Neuronal stem cell (in vitro differentiated cells): ENCODE measurements around the gene IL9R.
"Not testable (repeated sequence)": the region's sequence is repeated elsewhere in the genome, so short reads cannot be mapped to it uniquely, and the experiment has no call there.

ENCODE experiments used
- DNase-seq: peaks from one replicate; pipeline ENCODE4 v3.0.0-alpha.2; 2013; ENCODE audit warnings: low spot score
- H2AFZ ChIP-seq: one replicate; pipeline ENCODE4 v1.6.1; 2013; ENCODE audit warnings: mild to moderate bottlenecking, low read length, inconsistent platforms
- H2AK5ac ChIP-seq: 2 replicates; pipeline ENCODE4 v1.6.1; 2013; ENCODE audit warnings: low read depth, mild to moderate bottlenecking, inconsistent platforms, low read length, moderate library complexity, mixed read lengths
- H2BK120ac ChIP-seq: 2 replicates; pipeline ENCODE4 v1.6.1; 2013; ENCODE audit warnings: low read depth, mild to moderate bottlenecking, inconsistent platforms, low read length, moderate library complexity, mixed read lengths
- H2BK12ac ChIP-seq: one replicate; pipeline ENCODE4 v1.6.1; 2013; ENCODE audit warnings: low read length, inconsistent platforms
- H2BK15ac ChIP-seq: 2 replicates; pipeline ENCODE4 v1.6.1; 2013; ENCODE audit warnings: mild to moderate bottlenecking, low read length, inconsistent platforms, mixed read lengths
- H2BK5ac ChIP-seq: one replicate; pipeline ENCODE4 v1.6.1; 2013; ENCODE audit warnings: inconsistent platforms, mild to moderate bottlenecking, low read length, moderate library complexity
- H3K14ac ChIP-seq: one replicate; pipeline ENCODE4 v1.6.1; 2013; ENCODE audit warnings: low read length, inconsistent platforms
- H3K18ac ChIP-seq: 2 replicates; pipeline ENCODE4 v1.6.1; 2013; ENCODE audit warnings: low read length, inconsistent platforms
- H3K23ac ChIP-seq: 2 replicates; pipeline ENCODE4 v1.6.1; 2013; ENCODE audit warnings: low read depth, mild to moderate bottlenecking, mixed read lengths, low read length, inconsistent platforms; ENCODE audit not compliant: poor library complexity
- H3K27ac ChIP-seq: replicated peaks from 3 replicates; pipeline ENCODE4 v1.5.1; 2013; ENCODE audit warnings: low read length, inconsistent platforms
- H3K27me3 ChIP-seq, 3 experiments: 2 replicates each; pipeline ENCODE4 v1.6.1; 2013; ENCODE audit warnings: low read length in 3 of 3, mild to moderate bottlenecking in 2 of 3, inconsistent platforms in 1 of 3, low read depth in 1 of 3, mixed read lengths in 1 of 3, moderate library complexity in 1 of 3; ENCODE audit not compliant: control insufficient read depth in 3 of 3, insufficient read depth in 3 of 3
- H3K36me3 ChIP-seq, 2 donors: replicated peaks in 1 of 2; 2 replicates each; pipeline ENCODE4 v1.6.1; 2013; ENCODE audit warnings: low read length in 2 of 2; ENCODE audit not compliant: control insufficient read depth in 2 of 2, insufficient read depth in 2 of 2
- H3K4ac ChIP-seq: 2 replicates; pipeline ENCODE4 v1.6.1; 2013; ENCODE audit warnings: inconsistent platforms, mild to moderate bottlenecking, low read length, moderate library complexity
- H3K4me1 ChIP-seq, 2 donors: 1 replicate in 1 of 2; 2 replicates in 1 of 2; pipeline ENCODE4 v1.6.1; 2013; ENCODE audit warnings: low read length in 2 of 2, low read depth in 1 of 2; ENCODE audit not compliant: control insufficient read depth in 2 of 2, insufficient read depth in 1 of 2
- H3K4me2 ChIP-seq: one replicate; pipeline ENCODE4 v1.6.1; 2013; ENCODE audit warnings: mild to moderate bottlenecking, low read length, inconsistent platforms; ENCODE audit not compliant: insufficient read depth, poor library complexity, severe bottlenecking
- H3K4me3 ChIP-seq, 2 donors: 2 replicates each; pipeline ENCODE4 v1.5.1; 2013; ENCODE audit warnings: low read length in 2 of 2, mild to moderate bottlenecking in 2 of 2, inconsistent platforms in 1 of 2, moderate library complexity in 1 of 2
- H3K79me1 ChIP-seq: one replicate; pipeline ENCODE4 v1.6.1; 2013; ENCODE audit warnings: low read depth, mild to moderate bottlenecking, inconsistent platforms, low read length, moderate library complexity
- H3K9ac ChIP-seq: one replicate; pipeline ENCODE4 v1.6.1; 2013; ENCODE audit warnings: mild to moderate bottlenecking, low read depth, low read length, inconsistent platforms; ENCODE audit not compliant: poor library complexity
- H3K9me3 ChIP-seq, 2 donors: replicated peaks in 1 of 2; 2 replicates each; pipeline versions ENCODE3 to v1.6.1; 2013; ENCODE audit warnings: low read length in 2 of 2, mild to moderate bottlenecking in 2 of 2, inconsistent platforms in 1 of 2, low read depth in 1 of 2, mixed read lengths in 1 of 2, moderate library complexity in 1 of 2; ENCODE audit not compliant: control insufficient read depth in 2 of 2, insufficient read depth in 1 of 2
- H4K8ac ChIP-seq: one replicate; pipeline ENCODE4 v1.6.1; 2013; ENCODE audit warnings: low read depth, mild to moderate bottlenecking, inconsistent platforms, low read length, moderate library complexity
- H4K91ac ChIP-seq: one replicate; pipeline ENCODE4 v1.6.1; 2013; ENCODE audit warnings: low read length, low read depth, mild to moderate bottlenecking, inconsistent platforms; ENCODE audit not compliant: poor library complexity
- WGBS, 2 donors: extraction: QIAGEN DNeasy Blood & Tissue Kit; methylation state at CpG; one replicate each; pipeline ENCODE4 v1.1.7; 2013; ENCODE audit warnings: missing lambda C conversion rate in 2 of 2, mixed read lengths in 1 of 2; ENCODE audit not compliant: insufficient read length in 2 of 2, insufficient replicate concordance in 1 of 2; ENCODE audit errors: extremely low coverage in 2 of 2; 5-methylcytosine and 5-hydroxymethylcytosine counted together

Gene IL9R

GRCh38 chrX:156009691-156010090, 12.2 kb downstream of the IL9R start:
- H2BK120ac ChIP-seq, H4K8ac ChIP-seq, H2AK5ac ChIP-seq, H3K27ac ChIP-seq, H3K27me3 ChIP-seq, DNase-seq, H3K23ac ChIP-seq, H4K91ac ChIP-seq, H2BK15ac ChIP-seq, H3K9ac ChIP-seq, H3K9me3 ChIP-seq, H3K4ac ChIP-seq, H3K4me2 ChIP-seq, H3K36me3 ChIP-seq, H3K79me1 ChIP-seq, H2AFZ ChIP-seq, H3K4me1 ChIP-seq, H3K14ac ChIP-seq, H2BK12ac ChIP-seq, H3K4me3 ChIP-seq, H3K18ac ChIP-seq, H2BK5ac ChIP-seq: not testable (repeated sequence)
- WGBS, 2 donors: no CpG with 5 or more reads among the region's 9 CpGs

GRCh38 chrX:156013286-156013953, 15.9 kb downstream of the IL9R start:
- H3K4ac ChIP-seq, H2BK5ac ChIP-seq, H3K9ac ChIP-seq, H2AFZ ChIP-seq, H3K9me3 ChIP-seq, H2BK120ac ChIP-seq, H3K4me1 ChIP-seq, H3K79me1 ChIP-seq, H3K27ac ChIP-seq, H4K8ac ChIP-seq, H2BK12ac ChIP-seq, H3K23ac ChIP-seq, H4K91ac ChIP-seq, H3K4me3 ChIP-seq, H3K18ac ChIP-seq, DNase-seq, H3K4me2 ChIP-seq, H2AK5ac ChIP-seq, H3K36me3 ChIP-seq, H3K27me3 ChIP-seq, H3K14ac ChIP-seq, H2BK15ac ChIP-seq: not testable (repeated sequence)
- no CpG with 5 or more reads among the region's 5 CpGs for WGBS, 2 donors

- not testable (repeated sequence) for H3K4me1 ChIP-seq, H3K18ac ChIP-seq, H3K79me1 ChIP-seq, H2BK12ac ChIP-seq, H4K8ac ChIP-seq, H3K36me3 ChIP-seq, H4K91ac ChIP-seq, H2AFZ ChIP-seq, H3K27me3 ChIP-seq, H2AK5ac ChIP-seq, H2BK120ac ChIP-seq, H3K9me3 ChIP-seq, H3K27ac ChIP-seq, H2BK15ac ChIP-seq, H2BK5ac ChIP-seq, H3K23ac ChIP-seq, H3K4me3 ChIP-seq, H3K4ac ChIP-seq, H3K14ac ChIP-seq, H3K9ac ChIP-seq, H3K4me2 ChIP-seq, DNase-seq
- no CpG with 5 or more reads among the region's 5 CpGs for WGBS, 2 donors
Observed at GRCh38 chrX:156019846-156020245, 22.4 kb downstream of the IL9R start.

GRCh38 chrX:156023002-156023401, 25.5 kb downstream of the IL9R start:
- H2BK12ac ChIP-seq, H4K8ac ChIP-seq, H2AFZ ChIP-seq, H3K4me1 ChIP-seq, H3K4me3 ChIP-seq, H2BK5ac ChIP-seq, H3K36me3 ChIP-seq, H3K27me3 ChIP-seq, H3K23ac ChIP-seq, H3K27ac ChIP-seq, H3K9ac ChIP-seq, H3K79me1 ChIP-seq, H2AK5ac ChIP-seq, H2BK120ac ChIP-seq, H2BK15ac ChIP-seq, H3K4me2 ChIP-seq, H4K91ac ChIP-seq, H3K9me3 ChIP-seq, H3K18ac ChIP-seq, H3K14ac ChIP-seq, DNase-seq, H3K4ac ChIP-seq: not testable (repeated sequence)
- no CpG with 5 or more reads among the region's 9 CpGs for WGBS, 2 donors
